Measurements from ENCODE around the gene MRPL21.

- TF ChIP-seq CTCF (IDR thresholded peaks at IDR 0.05): no peak
- TF ChIP-seq POLR2A (IDR thresholded peaks at IDR 0.05): no peak
Measured at GRCh38 chr11:68905421-68906360, 2.1 kb upstream of the MRPL21 start.

All from prostate gland (tissue), 2 donors.